HG03439 (cell line): ENCODE measurements around the gene SAMD8.
A peak's percentile ranks its signal among the peaks of the same experiment; 100 is the strongest.

Source experiments
- ATAC-seq: cut with Tn5 transposase; IDR thresholded peaks from one replicate; pipeline ENCODE4 v1.9.1; 2021; ENCODE audit warnings: mild to moderate bottlenecking, moderate library complexity; ENCODE audit not compliant: unreplicated experiment

Gene SAMD8

DNA sequence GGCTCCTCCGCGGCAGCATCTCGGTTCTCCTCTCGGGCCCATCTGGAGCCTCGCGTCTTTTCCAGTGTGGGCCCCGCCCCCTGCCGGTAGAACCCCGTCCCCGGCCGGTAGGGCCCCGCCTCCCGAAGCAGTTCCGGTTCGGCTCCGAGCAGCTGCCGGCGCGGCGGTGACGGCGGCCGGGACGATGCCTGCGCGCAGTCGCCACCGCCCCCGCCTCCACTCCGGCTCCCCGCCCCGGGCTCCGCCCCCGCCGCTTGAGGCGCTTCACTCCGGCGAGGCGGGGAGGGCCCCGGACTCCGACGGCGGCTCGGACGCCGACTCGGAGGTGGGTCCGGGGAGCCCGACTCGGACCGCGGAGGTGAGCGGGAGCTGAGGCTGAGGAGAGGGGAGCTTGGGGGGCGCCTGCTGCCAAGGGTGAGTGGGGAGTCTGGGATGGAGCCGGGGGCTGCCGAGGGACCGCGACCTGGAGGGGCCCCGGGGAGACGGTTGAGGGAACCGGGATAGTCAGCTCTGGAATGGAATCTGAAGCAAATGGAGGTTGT, at the start of gene SAMD8:
TSS of gene SAMD8 (plus strand) at position 292 of the 542 bp plus-strand sequence. CDS start 38,873 bp downstream, outside the sequence.
- ATAC-seq = peak; percentile 90

DNA sequence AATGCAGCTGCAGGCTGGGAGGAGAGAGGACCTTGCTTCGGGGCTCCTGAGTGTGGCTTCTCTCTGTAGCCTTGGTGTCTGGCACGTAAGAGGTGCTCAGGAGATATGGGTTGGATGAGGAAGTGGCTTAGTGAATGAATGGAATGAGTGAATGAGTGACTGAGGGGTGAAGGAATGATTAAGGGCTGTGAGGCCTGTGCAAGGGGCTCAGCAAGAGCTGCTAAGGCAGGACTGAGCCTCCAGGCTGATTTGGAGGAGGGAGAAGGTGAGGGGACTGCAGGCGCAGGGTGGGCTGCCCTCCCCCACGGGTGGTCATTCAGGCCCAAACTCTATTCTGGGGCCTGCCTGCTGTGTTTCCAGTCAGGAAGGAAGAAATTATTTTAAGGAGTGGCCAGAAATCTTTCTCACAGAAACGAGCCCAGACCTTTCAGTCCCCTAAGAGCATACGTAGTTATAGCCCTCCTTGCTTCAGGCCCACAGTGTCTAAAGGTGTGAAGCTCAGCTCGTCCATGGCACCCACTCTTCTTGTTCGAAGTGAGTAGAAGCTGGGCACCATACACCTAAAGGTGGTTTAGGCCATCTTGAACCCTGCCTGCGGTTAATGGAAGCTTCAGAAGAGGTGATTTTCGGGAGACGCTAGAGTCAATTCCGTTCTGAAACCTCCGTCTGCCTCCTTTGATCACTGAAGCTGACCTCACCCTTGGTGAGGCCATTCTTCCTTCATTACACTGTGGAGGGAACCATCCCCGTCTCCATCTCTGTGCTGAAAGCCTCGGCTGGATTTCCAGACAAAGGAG, 49.5 kb upstream of the SAMD8 start:
- ATAC-seq = no peak

DNA sequence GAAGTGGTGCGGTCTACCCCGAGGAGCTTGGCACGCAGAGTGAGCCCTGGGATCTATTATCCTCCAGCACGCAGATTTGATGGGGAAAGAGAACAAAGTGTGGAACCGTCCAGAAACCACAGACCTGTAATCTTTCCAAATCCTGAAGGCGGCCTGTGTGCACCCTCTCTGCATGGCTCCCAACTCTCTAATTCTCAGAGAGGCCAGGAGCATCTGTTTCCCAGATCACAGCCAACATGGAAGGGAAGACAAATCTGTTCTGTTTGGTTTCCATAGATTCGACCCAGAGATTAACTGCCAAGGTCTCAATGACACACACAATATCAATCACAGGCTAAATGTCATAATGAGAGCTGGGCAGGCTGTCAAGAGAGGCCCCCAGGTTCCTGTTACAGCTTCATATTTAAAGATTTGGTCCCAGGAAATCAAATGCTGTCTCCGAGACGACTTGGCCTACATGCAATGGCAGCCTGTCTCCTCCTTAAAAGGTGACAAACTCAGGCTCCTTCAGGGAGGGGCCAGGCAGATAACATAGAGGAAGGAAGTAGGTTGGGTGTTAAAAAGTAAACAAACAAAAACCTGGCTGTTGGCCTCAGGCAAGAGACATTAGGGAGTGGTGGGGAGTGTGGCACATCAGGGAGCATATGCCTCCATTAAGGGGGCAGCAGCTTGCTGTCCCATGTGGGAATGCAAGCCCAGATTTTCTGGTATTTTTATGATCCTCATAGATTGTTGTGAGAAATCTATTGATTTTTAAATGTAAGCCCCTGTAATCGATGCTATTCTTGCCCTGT, 48.8 kb upstream of the SAMD8 start:
- ATAC-seq = no peak

DNA sequence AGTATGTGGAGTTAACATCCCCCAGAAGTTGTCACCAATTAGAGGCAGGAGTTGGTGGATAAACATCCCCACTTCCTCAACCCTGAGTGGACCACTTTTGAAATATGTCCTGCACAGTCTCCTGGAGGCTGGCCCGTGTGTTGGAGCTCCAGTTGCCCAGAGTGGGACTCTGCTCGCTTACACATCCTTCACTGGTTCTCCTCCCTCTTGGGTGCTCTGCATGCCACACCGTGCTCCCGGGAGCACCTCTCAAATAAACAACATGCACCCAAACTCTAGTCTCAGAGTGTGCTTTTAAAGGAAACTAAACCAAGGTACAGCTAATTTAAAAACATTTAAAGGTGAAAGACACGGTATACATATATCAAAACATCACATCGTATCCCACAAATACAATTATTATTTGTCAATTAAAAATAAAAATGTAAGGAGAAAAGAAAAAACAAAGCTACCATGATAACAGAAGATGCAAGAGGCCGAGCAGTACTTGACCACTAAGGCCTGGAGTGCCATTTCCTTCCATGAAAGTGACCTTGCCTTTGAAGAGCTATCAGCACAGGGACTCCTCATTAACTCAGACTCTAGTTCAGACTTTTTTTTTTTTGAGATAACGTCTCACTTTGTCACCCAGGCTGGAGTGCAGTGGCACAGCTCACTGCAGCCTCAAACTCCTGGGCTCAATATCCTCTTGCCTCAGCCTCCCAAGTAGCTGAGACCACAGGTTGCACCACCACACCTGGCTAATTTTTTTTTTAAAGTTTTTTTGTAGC, 47.8 kb upstream of the SAMD8 start:
- no peak for ATAC-seq

DNA sequence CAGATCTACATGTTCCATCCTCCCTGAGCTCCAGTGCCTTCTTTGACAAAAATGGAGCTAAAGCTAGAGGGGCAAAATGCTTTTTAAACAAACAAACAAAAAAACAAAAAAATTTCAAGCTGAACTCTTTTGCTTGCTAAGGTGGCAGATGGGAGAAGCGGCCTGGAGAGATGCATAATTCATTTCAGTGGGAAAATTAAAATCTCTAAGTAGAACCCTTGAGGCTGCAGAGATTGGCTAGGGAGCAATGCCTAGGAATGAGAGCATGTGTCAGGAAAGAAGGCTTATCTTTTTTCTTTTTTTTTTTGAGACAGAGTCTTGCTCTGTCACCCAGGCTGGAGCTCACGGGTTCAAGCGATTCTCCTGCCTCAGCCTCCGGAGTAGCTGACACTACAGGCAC, 46.4 kb upstream of the SAMD8 start:
- ATAC-seq = no peak

DNA sequence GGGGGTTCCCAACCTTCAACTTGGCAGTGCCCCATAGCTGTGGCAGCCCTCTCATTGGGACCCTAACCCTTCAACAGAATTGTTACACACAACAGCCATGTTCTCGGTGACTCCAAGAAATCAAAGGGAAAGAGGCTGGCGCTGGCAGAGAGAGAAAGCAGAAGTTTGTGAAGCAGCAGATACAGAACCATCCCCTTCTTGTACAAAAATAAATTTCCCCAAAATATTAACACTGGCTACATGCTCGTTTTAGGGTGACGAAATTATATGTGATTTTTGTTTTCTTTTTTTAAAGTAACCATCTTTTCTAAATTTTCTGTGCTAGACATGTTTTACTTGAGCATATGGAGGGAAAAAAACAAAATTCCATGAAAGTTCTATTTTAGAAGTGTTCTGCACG, 45.2 kb upstream of the SAMD8 start:
- ATAC-seq = no peak

DNA sequence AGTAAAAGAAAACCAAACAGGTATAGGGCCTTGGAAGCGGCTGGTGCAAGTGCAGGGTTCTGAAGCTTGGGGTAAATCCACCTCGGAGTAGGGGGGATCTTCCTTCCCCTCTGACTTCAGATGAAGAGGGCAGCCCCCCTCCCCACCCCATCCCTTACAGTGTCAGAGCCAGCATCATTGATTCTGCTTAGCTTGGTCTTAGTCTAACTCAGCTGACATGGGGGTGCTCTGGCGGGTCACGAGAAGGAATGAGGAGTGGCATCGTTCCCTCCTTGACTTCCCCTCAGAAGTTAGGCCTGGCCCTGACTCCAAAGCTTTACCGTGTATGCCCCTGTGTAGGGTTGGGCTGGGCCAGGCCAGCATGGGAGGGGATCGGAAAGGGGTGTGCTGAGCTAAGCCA, 44.2 kb upstream of the SAMD8 start:
- ATAC-seq = no peak

DNA sequence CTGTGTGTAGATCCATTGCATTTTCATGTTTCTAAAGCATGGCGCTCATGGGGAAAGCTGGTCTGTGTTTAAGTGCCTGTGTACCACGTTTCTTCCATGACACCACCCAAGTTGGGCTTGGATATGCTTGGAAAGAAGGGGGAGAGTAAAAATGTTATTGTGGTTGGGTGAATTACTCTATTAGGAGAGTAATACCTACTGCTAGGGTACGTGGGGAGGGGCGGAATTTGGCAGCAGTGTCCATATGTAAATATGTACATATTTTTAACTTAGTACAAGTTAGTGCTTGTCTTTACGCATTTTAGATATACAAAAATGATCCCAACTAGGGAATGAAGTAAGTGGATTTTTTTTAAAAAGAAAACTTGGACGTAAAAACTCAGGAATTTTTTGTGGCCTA, 42.9 kb upstream of the SAMD8 start:
- ATAC-seq = no peak

DNA sequence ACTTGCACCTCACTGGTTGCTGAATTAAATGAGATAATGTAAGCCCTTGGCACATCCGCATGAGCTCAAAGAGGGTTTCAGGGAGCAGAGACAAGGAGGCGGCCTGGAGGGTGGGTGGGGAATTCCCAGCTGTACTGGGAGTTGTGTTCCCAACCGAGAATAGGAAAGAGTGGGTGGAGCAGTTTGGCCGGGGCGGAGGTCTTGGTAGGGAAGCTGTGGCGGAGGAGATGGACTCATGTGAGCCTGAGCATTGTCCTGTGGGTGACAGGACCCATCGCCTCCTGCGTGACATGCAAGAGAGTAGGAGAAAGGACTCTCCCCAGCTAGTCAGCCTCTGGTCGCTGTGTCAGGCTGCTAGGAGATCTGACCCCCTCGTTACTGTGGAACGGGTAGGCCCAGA, 41.0 kb upstream of the SAMD8 start:
- ATAC-seq = no peak

DNA sequence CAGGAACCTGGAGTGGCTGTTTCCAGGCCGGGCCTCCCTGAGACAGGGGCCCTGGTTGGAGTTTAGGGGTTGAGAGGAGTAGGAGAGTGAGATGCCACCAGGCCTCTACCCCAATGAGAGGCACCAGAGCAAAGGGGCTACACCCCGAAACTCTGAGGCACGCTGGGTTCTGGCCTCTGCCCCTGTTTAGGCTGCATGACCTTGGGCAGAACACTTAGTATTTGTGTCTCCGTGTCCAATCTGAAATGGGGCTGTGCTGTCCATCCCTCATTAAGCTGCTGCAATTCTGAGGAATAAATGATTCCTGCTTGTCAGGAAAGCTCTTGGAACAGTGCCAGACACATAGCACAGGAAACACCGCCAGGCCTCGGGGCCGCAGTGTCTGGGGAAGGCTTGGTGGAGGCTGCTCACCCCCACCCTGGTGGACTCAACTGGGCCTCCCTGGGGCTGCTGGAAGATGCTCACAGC, 40.5 kb upstream of the SAMD8 start:
- ATAC-seq = no peak

DNA sequence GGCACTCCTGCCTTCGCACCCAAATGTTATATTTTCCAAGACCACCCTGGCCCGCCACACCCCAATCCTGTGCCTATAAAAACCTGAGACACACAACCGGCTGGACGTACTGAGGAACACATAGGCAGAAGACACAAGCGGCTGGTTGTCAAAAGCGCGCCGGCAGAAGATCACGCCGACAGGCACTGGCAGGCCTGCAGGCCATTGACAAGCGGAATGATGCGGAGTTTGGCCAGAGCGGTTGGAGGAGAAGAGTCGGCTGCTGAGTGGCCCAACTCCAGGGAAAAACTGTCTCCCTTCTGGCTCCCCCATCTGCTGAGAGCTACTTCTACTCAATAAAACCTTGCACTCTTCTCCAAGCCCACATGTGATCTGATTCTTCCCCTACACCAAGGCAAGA, 39.7 kb upstream of the SAMD8 start:
- no peak for ATAC-seq

DNA sequence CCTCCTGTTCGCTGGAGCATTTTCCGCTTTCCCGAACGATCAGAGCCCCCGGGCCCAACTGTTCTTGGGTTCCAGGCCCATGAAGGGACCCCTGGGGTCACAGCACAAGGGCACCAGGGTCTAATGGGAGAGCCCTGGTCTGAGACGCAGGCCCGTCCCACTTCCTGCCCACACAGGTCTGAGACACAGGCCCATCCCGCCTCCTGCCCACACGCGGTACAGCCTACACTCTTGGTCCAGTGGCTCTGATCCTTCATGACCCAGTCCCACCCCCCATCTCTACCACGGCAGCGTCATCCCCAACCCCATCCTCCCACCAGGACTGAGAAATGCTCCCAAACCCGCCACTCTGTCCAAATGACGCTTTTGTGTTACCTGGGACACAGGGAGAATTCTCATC, 38.7 kb upstream of the SAMD8 start:
- ATAC-seq = no peak

DNA sequence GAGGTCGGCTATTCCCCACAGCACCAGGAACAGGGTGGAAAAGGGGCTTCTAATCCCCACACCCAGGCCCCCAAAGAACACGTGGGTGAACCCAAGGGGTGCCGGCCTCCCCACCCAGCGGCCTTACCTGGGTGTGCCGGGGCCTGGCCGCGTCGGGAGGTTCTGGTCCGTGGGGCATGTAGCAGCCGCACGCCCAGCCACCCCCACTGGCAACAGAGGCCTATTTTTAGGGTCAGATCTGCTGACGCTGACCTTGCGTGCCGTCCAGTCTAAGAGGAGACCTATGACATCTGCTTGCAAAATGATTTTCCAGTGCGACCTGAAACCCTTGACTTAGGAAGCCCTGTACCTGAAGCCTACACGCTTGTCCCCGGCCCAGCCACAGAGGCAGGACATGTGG, 38.0 kb upstream of the SAMD8 start:
- ATAC-seq = no peak

DNA sequence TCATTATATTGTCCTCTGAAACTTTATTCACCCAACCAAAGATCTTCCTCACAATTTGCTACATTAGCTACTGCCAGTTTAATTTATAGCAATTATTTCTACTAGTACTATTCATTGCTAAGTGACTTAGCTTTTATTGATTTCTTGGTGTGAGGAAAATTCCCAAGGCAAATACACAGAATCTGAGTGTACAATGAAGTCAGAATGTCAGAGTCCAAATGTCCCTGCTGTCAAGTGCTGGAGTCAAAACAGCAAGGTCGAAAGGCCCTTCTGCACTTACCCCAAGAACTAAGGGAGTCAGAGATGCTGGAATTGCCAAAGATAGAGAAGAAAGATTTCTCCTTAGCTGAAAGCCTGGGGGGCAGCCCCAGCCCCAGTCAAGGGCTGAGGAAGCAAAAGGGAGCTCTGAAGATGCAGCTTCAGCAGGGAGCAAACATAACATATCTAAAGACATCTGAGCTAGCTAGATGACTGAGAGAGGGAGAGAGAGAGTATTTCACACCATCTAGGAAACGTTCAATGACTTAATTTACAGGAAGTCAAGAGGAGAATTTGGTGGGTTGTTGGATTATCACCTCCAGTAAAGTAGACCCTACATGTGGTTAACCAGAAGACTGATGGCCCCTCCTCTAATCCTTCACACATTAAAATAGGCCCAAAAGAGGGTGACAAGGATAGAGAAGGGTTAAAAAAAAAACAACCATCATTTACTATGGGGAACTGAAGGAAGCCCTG, 36.6 kb upstream of the SAMD8 start:
- no peak for ATAC-seq

DNA sequence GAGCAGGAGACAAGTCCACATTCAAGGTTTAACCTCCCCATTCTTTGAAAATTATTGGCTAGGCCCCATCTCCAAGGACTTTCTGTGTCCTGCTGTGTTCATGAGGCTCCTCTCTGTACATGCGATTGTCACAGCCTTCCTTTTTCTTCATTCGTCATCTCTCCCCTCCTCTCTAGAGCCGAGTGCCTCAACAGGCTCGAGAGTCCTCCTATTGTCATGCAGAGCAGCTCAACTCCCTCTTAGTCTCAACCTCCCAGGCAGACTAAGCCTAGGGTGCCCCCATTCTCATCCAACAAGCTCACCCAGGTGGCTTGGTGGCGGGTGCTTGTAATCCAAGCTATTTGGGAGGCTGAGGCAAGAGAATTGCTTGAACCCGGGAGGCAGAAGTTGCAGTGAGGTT, 35.1 kb upstream of the SAMD8 start:
- ATAC-seq = no peak

DNA sequence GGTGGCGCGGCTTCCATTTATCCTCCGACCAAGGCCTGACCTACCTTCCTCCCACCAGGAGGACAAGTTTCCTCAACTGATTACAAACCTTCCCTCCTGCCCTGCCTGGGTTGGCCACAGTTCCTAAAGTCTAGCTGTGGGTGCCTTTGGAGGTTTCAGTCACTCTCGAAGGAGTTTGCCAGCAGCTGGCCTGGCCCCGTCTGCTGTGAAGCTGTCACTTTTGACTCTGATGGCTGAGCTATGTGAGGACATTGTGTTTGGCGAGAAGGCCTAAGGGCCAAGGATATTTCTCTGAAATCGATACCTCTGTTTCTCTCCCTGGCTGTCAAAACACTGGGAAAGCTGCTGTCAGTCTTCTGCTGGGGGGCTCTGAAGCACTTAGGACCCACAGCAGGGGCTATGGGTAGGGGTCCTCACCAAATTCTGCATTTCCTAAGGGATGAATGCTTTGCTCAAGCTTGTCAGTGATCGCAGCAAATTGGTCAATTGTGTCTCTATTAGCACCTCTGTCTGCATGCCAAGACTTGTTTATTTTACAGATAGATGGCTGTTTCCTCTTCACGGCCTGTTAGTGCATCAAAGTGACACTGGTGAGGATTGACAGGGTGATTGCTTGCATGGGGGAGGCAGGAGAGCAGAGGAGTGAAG, 31.9 kb upstream of the SAMD8 start:
- no peak for ATAC-seq

DNA sequence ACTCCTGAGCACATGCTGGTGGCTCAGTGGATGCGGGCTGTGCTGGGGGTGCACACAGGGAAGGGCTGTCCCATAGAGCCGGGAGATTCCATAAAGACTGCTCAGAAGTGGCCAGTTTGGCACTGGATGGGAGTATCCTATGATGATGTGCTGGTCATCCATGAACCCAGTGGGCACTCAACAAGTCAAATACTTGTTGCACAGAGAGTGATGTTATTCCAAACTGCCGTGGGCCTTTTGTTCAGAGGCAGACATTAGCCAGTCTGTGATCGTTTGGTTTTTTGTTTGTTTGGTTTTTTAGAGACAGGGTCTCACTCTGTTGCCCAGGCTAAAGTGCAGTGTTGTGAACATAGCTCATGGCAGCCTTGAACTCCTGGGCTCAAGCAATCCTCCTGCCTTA, 30.9 kb upstream of the SAMD8 start:
- no peak for ATAC-seq

DNA sequence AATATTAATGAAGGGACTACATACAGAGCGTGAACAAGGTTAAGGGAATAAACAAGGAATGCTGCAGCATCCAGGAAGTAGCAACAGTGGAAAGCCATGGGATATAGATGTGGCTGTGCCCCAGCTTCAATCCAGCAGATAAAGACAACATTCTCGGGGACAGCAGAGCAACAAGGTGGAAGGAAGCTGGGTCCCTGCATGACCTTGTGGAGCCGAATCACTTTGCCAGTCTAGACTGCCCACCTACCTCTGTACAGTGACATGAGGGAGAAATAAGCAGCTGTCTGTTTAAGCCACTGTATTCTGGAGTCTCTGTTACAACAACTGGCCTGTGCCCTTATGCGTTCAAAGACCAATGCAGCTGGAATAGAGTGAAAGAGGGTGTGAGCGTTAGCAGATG, 30.1 kb upstream of the SAMD8 start:
- ATAC-seq = no peak

DNA sequence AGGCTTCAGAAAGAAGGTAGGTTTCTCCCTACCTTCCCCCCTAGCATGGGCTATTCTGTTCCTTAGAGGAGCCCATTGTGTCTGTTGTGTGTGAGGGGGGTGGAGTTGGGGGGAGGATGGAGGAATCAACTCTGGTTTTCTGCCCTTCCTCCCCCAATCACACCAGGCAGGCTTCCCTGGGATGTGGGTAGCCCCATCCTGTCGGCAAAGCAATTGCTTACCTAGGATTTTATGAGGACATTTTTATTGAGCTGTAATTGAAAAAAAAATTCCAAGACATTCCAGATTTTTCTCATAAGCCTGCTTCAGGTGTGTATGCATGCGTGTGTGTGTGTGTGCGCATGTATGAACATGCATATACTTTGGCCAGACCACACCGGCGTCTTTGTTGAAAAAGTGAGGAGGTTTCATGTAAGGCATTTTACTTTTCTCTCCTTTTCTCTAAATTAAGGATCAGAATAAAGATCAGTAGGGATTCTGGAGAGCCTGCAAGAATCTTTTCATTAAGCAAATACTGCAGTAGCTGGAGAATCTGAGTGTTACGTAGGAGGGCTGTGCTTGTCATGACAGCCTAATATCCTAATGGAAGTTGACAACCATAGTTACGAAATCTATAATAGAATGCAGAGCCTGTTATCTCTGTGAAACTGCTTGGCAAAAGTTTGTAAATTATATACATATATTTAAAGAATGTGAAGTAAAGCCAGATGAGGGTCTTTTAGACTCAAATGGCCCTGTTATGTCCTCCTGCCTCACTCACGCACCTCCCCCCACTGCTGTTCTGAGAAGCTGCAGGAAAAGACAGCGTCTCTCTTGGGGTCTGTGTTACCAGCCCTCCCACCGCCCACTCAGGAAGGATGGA, 27.3 kb upstream of the SAMD8 start:
- ATAC-seq = no peak
